HG03442 (cell line): ENCODE measurements around the gene FBXL4.

Experiments
- ATAC-seq: cut with Tn5 transposase; IDR thresholded peaks from one replicate; pipeline ENCODE4 v1.9.1; 2021; ENCODE audit warnings: mild to moderate bottlenecking, moderate library complexity; ENCODE audit not compliant: unreplicated experiment

Gene FBXL4

DNA sequence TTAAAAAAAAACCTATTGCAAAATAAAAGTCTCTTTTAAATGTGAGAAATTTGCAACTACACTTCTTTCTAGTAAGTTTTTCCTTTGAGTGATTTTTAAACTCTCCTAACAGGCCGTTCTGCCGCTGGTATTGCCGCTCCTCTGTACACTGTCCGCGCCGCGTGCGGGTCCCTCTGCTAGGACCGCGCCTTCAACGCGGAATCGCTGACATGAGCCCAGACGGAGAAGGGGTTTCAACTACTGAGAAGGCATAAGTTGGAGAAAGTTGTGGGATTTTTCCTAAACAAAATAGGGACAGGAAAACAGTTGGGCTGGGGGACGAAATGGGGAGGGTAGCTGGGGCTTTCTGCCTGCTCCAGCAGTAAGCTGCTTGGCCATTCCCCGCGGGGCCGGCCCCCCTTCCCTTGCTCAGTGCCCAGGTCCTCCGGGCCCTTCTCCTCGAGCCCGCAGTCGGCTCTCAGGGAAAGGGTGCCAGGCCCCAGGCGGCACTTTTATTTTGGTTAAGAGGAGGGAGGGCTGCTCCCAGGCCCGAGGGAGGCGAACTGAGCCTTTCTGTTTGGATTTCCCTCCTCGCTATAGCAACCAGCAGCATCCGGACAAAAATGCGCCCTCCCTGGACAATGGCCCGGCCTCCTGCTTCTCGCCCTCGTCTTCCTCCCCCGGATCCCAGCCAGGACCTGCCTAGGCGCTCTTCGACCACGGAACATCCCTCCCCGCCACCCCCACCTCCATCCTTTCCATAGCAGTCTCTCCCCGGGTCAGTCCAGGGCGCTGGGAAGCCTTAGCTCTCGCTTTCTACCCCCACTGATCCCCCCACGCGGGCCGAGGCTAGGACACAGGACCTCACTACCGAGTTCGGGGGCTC is 120.2 kb downstream of the FBXL4 start:
- no peak for ATAC-seq

DNA sequence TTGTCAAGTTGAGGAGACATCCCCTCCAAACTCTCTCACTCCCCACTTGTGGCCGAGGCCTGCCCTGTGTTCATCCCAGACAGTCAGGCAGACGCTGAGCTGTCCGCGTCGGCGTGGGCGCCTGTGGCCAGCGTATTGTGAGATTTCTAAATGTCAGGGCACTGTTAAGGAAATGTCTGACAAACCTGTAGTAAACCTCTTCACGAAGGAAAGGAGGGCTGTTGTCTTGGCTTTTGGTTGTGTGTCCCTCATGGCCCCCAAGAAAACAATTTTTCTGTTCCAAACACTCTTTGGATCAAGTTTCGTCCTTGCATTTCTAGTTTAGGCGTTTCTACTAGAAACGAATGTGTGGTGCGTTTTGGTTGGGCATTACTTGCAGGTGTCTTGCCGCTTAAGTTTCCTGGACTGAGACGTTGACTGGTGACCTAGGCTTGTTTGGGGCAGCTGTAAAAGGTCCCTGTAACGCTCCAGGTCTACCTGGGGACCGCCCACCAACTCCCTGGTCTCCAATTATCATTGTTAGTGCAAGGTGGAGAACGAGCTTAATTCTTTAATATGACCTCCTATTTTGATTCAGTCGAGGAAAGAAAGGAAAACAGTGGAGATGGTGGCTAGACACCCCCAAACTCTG is 122.0 kb downstream of the FBXL4 start:
- no peak for ATAC-seq

DNA sequence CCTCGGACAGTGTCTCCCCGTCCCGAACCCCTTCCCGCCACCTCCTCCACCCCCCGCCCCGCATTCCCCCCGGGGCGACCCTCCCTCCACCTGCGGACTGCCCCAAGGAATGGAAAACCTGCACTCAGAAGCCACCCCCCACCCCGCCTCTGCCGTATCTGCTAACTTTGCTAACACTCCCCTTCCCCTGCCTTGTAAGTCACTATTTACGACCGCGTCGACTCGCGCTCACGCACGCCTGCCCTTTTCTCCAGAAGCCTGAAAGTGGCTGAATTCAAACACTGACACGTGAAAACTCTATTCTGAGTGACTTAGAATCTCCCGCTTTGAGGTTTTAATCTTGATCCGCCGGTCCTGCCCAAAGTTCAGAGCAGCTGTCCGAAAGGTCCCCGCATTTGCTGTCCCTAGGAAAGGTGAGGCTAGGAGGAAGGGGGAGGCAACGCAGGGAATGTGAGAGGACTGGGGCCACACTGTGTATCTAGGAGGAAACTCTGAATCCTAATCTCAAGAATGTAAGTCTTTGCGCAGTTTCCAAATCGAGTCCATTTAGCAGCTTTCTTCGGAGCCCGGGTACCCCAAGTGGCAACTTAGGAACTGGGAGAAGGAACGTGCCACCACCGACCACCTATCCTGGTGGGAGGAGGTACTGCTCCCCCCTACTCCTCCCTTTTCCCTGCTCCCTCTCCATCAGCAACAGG is 122.7 kb downstream of the FBXL4 start:
- no peak for ATAC-seq

DNA sequence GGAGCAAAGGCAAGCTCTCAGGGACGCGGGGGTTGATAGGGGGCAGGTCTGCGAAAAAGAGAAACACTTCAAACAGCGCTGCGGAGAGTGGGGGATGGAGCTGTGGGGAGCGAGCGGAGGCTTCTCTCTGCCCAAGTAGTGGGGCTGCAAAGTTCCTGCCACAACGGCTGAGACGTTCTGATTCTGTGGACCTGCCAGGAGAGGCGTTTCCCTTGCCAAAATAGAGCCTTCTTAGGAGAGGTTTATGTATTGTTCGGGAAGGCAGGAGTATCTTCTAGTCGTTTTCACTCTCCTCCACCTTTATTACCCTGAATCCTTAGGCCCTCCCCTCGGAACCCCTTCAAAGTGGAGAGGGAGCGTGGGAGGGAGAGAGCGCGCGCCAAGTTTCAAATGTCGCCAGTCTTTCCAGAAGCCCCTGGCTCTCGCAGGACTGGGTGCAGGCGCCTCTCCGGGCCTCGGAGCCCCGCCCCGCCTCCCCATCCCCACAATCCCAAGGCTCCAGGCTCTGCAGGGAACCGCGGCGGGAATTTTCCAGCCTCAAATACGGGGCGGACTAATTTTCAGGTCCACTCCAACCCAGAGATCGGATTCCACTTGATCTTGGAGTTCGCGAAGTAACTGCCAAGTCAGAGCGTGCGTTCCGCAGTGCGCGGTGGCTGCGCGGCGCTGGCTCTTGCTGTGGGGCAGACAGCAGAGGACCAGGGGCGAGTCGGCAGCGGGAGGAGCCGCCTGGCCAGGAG is 123.4 kb downstream of the FBXL4 start:
- ATAC-seq, result no peak

DNA sequence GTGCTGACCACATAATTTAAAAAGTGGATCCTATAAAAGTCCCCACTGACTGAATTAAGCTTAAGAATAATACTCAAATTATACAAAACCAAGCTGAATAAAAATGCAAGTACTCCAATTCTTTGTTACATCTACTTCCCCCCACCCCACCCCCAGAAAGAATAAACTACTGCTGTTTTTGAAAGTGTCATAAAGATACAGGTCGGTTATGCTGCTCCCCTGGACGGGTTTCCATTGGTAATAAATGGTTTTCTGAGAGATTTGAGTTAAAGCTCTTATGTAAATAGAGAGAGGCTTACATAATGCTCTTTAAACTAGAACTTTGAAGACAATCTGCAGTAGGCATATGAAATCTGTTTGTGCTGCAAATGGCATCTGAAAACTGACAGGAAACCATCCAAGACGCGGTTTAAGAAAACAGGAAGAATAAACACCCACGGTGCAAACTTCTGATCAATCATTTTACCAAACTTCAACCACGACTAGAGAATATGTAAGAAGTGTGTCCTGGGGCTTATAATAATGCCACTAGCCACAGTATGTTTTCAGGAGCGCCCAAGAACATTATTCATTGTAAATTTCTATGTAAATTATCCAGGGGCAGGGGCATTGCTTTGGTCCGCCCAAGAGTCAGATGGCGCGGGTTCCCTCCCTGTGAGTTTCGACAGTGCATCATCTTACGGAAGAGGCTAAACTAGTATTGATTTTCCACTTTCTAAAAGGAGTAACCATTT is 124.2 kb downstream of the FBXL4 start:
- ATAC-seq, result no peak

DNA sequence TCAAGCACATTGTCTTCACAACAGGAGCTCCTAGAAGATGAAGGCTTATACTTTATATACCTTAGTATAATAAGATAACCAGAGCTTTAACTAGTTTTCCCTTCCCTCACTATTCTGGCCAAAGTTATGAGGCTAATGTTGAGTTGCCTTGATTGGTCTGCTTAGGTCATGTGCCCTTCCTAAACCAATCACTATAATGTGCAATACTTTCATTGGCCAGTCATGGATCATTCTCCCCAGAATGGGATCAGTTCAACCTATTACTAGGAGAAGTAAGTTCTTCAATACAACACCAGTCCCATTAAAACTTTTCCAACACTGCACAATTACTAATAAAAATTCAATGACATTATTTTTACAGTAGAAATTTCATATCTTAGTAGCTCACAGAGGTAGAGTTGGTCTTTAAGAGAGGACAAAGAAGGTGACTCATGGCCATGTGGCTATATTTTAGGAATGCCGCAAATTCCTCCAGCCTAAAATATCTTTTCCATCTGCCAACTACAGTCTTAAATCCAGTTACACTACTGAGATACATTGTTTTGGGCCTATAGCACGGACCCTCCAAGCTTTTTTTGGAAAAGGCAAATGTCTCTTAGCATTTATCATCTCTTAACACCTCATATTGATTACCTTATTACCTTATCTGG is 125.9 kb downstream of the FBXL4 start:
- no peak for ATAC-seq
